AG09319 (cell line): ENCODE results near the gene AP3D1.

Source experiments
- DNase-seq: peaks from one replicate; pipeline ENCODE4 v3.0.0-alpha.2; 2010; ENCODE audit warnings: low read depth; ENCODE audit errors: extremely low read depth
- TF ChIP-seq, protein P1 (sequence below): IDR thresholded peaks from 2 replicates; pipeline ENCODE4 v1.5.1; 2011; ENCODE audit warnings: low read depth, mild to moderate bottlenecking, inconsistent platforms, low read length, moderate library complexity

AP3D1 gene

DNA sequence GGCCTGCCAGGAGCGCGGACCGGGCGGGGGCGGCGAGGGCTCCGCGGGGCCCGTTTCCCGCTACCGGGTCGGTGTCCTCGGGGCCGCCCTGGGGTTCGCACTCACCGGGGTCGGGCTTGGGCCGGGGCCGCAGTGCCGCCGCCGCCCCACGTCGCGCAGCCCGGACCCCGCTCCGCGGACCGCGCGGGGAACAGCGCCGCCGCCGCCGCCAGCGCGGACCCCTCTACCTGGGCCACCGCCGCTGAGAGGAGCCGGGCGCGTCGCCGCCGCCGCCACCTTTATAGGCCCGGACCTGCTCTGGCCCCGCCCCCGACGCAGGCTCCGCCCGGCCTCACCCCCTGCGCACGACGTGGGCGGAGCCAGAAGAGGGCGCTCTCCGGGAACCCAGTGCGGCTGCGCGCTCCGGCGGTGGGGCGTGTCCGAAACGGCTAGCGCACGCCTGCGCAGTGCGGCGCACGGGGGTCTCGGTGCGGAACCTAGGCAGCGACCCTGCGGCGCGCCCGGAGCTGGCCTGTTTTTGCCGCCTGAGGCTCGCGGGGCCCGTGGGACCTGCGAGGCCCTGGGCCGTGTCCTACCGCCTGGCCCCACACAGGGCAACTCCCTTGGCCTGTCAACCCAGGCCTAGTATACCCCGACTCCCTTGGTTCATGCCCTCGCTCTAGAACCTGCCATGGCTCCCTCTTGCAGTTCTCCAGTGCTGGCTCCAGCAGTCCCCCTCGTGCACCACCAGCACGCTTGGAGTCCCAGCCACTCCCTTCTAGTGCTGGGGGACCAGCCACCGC lies 100.2 kb downstream of the AP3D1 start, which contains the start of gene MKNK2:
MKNK2 (minus strand) TSS at position 254 of the 782 bp plus-strand sequence. CDS start 393 bp downstream, outside the sequence.
- TF ChIP-seq, protein P1, sequence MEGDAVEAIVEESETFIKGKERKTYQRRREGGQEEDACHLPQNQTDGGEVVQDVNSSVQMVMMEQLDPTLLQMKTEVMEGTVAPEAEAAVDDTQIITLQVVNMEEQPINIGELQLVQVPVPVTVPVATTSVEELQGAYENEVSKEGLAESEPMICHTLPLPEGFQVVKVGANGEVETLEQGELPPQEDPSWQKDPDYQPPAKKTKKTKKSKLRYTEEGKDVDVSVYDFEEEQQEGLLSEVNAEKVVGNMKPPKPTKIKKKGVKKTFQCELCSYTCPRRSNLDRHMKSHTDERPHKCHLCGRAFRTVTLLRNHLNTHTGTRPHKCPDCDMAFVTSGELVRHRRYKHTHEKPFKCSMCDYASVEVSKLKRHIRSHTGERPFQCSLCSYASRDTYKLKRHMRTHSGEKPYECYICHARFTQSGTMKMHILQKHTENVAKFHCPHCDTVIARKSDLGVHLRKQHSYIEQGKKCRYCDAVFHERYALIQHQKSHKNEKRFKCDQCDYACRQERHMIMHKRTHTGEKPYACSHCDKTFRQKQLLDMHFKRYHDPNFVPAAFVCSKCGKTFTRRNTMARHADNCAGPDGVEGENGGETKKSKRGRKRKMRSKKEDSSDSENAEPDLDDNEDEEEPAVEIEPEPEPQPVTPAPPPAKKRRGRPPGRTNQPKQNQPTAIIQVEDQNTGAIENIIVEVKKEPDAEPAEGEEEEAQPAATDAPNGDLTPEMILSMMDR, result peak; percentile 41
- DNase-seq, result peak; percentile 59
